Measurements from ENCODE around the gene TIMP2.

GRCh38 chr17:78854508-78854907, 70.7 kb downstream of the TIMP2 start:
- TF ChIP-seq CTCF (IDR thresholded peaks at IDR 0.05; ENCODE audit: poor library complexity, severe bottlenecking) = no peak
- TF ChIP-seq POLR2AphosphoS5 (IDR thresholded peaks at IDR 0.05) = no peak
- TF ChIP-seq EP300 (conservative IDR thresholded peaks at IDR 0.05; ENCODE audit: poor library complexity, severe bottlenecking) = no peak
- TF ChIP-seq RAD21 (conservative IDR thresholded peaks at IDR 0.05) = no peak
- no peak for TF ChIP-seq EZH2 (IDR thresholded peaks at IDR 0.05; ENCODE audit: borderline replicate concordance, insufficient read depth, low read length, poor library complexity, severe bottlenecking)
- no peak for TF ChIP-seq SMC3 (conservative IDR thresholded peaks at IDR 0.05; ENCODE audit: poor library complexity)
